ENCODE measurements around the gene PRKCA.

Gene PRKCA

GRCh38 chr17:66415366-66416206 lies 113.2 kb downstream of the PRKCA start:
- DNase-seq (ENCODE audit: low read depth, low spot score), result no peak
- Histone ChIP-seq H3K9ac (ENCODE audit: insufficient read length, low read depth) (no peak overlapping the region), H3K4me3 (ENCODE audit: insufficient read length, low read depth) (no peak overlapping the region), H3K27me3 (ENCODE audit: insufficient read depth, insufficient read length) (no peaks in the 10 kb centered on the region), H3K9me3 (ENCODE audit: insufficient read depth, low read length) (no peaks in the 10 kb centered on the region), H3K36me3 (ENCODE audit: insufficient read depth, insufficient read length, low read length) (no peaks in the 10 kb centered on the region), H3K4me1 (ENCODE audit: insufficient read depth, insufficient read length) (peaks cover 2% of the 10 kb centered on the region)
- no peak for TF ChIP-seq YY1 (IDR thresholded peaks at IDR 0.05; ENCODE audit: insufficient read depth, insufficient read length)
- TF ChIP-seq ZNF274 (IDR thresholded peaks at IDR 0.05; ENCODE audit: low read depth, low read length), result no peak
- TF ChIP-seq SUZ12 (IDR thresholded peaks at IDR 0.05; ENCODE audit: extremely low read depth, insufficient read depth, insufficient read length), result no peak

GRCh38 chr17:66416207-66416940 lies 114.0 kb downstream of the PRKCA start:
- Histone ChIP-seq H3K27me3 (ENCODE audit: insufficient read depth, insufficient read length) (no peaks in the 10 kb centered on the region), H3K9ac (ENCODE audit: insufficient read length, low read depth) (no peak overlapping the region), H3K9me3 (ENCODE audit: insufficient read depth, low read length) (no peaks in the 10 kb centered on the region), H3K36me3 (ENCODE audit: insufficient read depth, insufficient read length, low read length) (no peaks in the 10 kb centered on the region), H3K4me1 (ENCODE audit: insufficient read depth, insufficient read length) (peaks cover 2% of the 10 kb centered on the region), H3K4me3 (ENCODE audit: insufficient read length, low read depth) (no peak overlapping the region)
- DNase-seq (ENCODE audit: low read depth, low spot score), result no peak
- TF ChIP-seq SUZ12 (IDR thresholded peaks at IDR 0.05; ENCODE audit: extremely low read depth, insufficient read depth, insufficient read length), result no peak

- DNase-seq (ENCODE audit: low read depth, low spot score), result no peak
- Histone ChIP-seq H3K4me3 (ENCODE audit: insufficient read length, low read depth) (no peak overlapping the region), H3K36me3 (ENCODE audit: insufficient read depth, insufficient read length, low read length) (no peaks in the 10 kb centered on the region), H3K9me3 (ENCODE audit: insufficient read depth, low read length) (no peaks in the 10 kb centered on the region), H3K27me3 (ENCODE audit: insufficient read depth, insufficient read length) (no peaks in the 10 kb centered on the region), H3K4me1 (ENCODE audit: insufficient read depth, insufficient read length) (peaks cover 2% of the 10 kb centered on the region), H3K9ac (ENCODE audit: insufficient read length, low read depth) (no peak overlapping the region)
- no peak for TF ChIP-seq YY1 (IDR thresholded peaks at IDR 0.05; ENCODE audit: insufficient read depth, insufficient read length)
- TF ChIP-seq SUZ12 (IDR thresholded peaks at IDR 0.05; ENCODE audit: extremely low read depth, insufficient read depth, insufficient read length), result no peak
- TF ChIP-seq ZNF274 (IDR thresholded peaks at IDR 0.05; ENCODE audit: low read depth, low read length), result no peak
Observed at GRCh38 chr17:66417300-66417719, 114.9 kb downstream of the PRKCA start.

- no peak overlapping the region for H3K4me3 ChIP-seq (ENCODE audit: insufficient read length, low read depth)
- no peak for DNase-seq (ENCODE audit: low read depth, low spot score)
- no peaks in the 10 kb centered on the region for H3K36me3 ChIP-seq (ENCODE audit: insufficient read depth, insufficient read length, low read length)
- H3K9me3 ChIP-seq (ENCODE audit: insufficient read depth, low read length), result no peaks in the 10 kb centered on the region
- TF ChIP-seq YY1 (IDR thresholded peaks at IDR 0.05; ENCODE audit: insufficient read depth, insufficient read length) (no peak), SUZ12 (IDR thresholded peaks at IDR 0.05; ENCODE audit: extremely low read depth, insufficient read depth, insufficient read length) (no peak), ZNF274 (IDR thresholded peaks at IDR 0.05; ENCODE audit: low read depth, low read length) (no peak)
- H3K27me3 ChIP-seq (ENCODE audit: insufficient read depth, insufficient read length), result no peaks in the 10 kb centered on the region
- H3K9ac ChIP-seq (ENCODE audit: insufficient read length, low read depth), result no peak overlapping the region
- peaks cover 2% of the 10 kb centered on the region for H3K4me1 ChIP-seq (ENCODE audit: insufficient read depth, insufficient read length)
Observed at GRCh38 chr17:66420961-66421371, 118.6 kb downstream of the PRKCA start.

- TF ChIP-seq YY1 (IDR thresholded peaks at IDR 0.05; ENCODE audit: insufficient read depth, insufficient read length), result no peak
- TF ChIP-seq SUZ12 (IDR thresholded peaks at IDR 0.05; ENCODE audit: extremely low read depth, insufficient read depth, insufficient read length), result no peak
- no peak for TF ChIP-seq ZNF274 (IDR thresholded peaks at IDR 0.05; ENCODE audit: low read depth, low read length)
- Histone ChIP-seq H3K4me3 (ENCODE audit: insufficient read length, low read depth) (no peak overlapping the region), H3K4me1 (ENCODE audit: insufficient read depth, insufficient read length) (no peaks in the 10 kb centered on the region), H3K9me3 (ENCODE audit: insufficient read depth, low read length) (no peaks in the 10 kb centered on the region), H3K36me3 (ENCODE audit: insufficient read depth, insufficient read length, low read length) (no peaks in the 10 kb centered on the region), H3K9ac (ENCODE audit: insufficient read length, low read depth) (no peak overlapping the region), H3K27me3 (ENCODE audit: insufficient read depth, insufficient read length) (no peaks in the 10 kb centered on the region)
- DNase-seq (ENCODE audit: low read depth, low spot score), result no peak
Observed at GRCh38 chr17:66422186-66422585, 119.8 kb downstream of the PRKCA start.

- Histone ChIP-seq H3K4me3 (ENCODE audit: insufficient read length, low read depth) (no peak overlapping the region), H3K4me1 (ENCODE audit: insufficient read depth, insufficient read length) (no peaks in the 10 kb centered on the region), H3K9ac (ENCODE audit: insufficient read length, low read depth) (no peak overlapping the region), H3K9me3 (ENCODE audit: insufficient read depth, low read length) (no peaks in the 10 kb centered on the region), H3K36me3 (ENCODE audit: insufficient read depth, insufficient read length, low read length) (no peaks in the 10 kb centered on the region), H3K27me3 (ENCODE audit: insufficient read depth, insufficient read length) (no peaks in the 10 kb centered on the region)
- TF ChIP-seq ZNF274 (IDR thresholded peaks at IDR 0.05; ENCODE audit: low read depth, low read length) (no peak), YY1 (IDR thresholded peaks at IDR 0.05; ENCODE audit: insufficient read depth, insufficient read length) (no peak), SUZ12 (IDR thresholded peaks at IDR 0.05; ENCODE audit: extremely low read depth, insufficient read depth, insufficient read length) (no peak)
- DNase-seq (ENCODE audit: low read depth, low spot score), result no peak
Observed at GRCh38 chr17:66423056-66423955, 120.9 kb downstream of the PRKCA start.

All from NT2/D1 (cell line).